GM12892 (cell line): ENCODE data around the gene MDM2.
"Not testable (repeated sequence)": the region's sequence is repeated elsewhere in the genome, so short reads cannot be mapped to it uniquely, and the experiment has no call there.

Experiments used
- DNase-seq: peaks from one replicate; pipeline ENCODE4 v3.0.0; 2011; ENCODE audit not compliant: insufficient read length
- FAIRE-seq: peaks from 2 replicates; lab custom pipeline; 2011; peaks lifted over from hg19 to GRCh38; lab: Jason Lieb, UNC
- POLR2A ChIP-seq: IDR thresholded peaks from 2 replicates; pipeline ENCODE4 v1.6.1; 2011; ENCODE audit warnings: low read depth, low read length, control low read depth
- POLR2AphosphoS5 ChIP-seq: IDR thresholded peaks from 2 replicates; pipeline ENCODE4 v1.6.1; 2011; ENCODE audit warnings: low read depth, low read length, control low read depth
- TAF1 ChIP-seq: IDR thresholded peaks from 2 replicates; pipeline ENCODE4 v1.6.1; 2011; ENCODE audit warnings: low read depth, mild to moderate bottlenecking, control low read depth, low read length, borderline replicate concordance

MDM2 gene

GRCh38 chr12:68839183-68840147 is 31.5 kb downstream of the MDM2 start:
- TF ChIP-seq POLR2AphosphoS5, result peak; percentile 85
- peak; percentile 66; the same call in 1 of the 2 replicates for TF ChIP-seq POLR2A
- no peak for TF ChIP-seq TAF1
- FAIRE-seq (no peak), DNase-seq (no peak)

- not testable (repeated sequence) for FAIRE-seq, DNase-seq
These were observed 33.2 kb downstream of the MDM2 start for GRCh38 chr12:68841175-68841574.

DNA sequence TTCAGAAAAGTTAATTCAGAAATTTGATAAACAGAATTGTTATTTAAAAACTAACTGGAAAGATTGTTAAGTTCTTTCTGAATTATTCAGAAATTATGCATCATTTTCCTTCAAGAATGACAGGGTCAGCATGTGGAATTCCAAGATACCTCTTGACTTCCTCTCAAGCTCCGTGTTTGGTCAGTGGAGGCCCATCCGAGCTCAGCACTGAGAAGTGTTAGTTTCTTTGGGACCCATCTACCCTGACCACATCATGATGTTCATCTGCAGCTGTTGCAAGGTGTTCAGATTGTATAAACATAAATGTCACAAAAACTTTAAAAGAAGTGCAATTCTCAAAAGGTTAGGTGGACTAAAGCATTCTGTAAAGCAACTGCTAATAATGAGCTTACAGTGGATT is 33.7 kb downstream of the MDM2 start:
- FAIRE-seq, result no peak
- peak; percentile 89 for TF ChIP-seq POLR2AphosphoS5
- peak; percentile 65 for TF ChIP-seq POLR2A
- no peak for TF ChIP-seq TAF1
- no peak for DNase-seq

- TF ChIP-seq TAF1 (no peak), POLR2A (no peak; the same call in 1 of the 2 replicates), POLR2AphosphoS5 (no peak; the same call in 1 of the 2 replicates)
- DNase-seq, result no peak
- no peak for FAIRE-seq
These were observed 34.1 kb downstream of the MDM2 start for GRCh38 chr12:68842123-68842522.

DNA sequence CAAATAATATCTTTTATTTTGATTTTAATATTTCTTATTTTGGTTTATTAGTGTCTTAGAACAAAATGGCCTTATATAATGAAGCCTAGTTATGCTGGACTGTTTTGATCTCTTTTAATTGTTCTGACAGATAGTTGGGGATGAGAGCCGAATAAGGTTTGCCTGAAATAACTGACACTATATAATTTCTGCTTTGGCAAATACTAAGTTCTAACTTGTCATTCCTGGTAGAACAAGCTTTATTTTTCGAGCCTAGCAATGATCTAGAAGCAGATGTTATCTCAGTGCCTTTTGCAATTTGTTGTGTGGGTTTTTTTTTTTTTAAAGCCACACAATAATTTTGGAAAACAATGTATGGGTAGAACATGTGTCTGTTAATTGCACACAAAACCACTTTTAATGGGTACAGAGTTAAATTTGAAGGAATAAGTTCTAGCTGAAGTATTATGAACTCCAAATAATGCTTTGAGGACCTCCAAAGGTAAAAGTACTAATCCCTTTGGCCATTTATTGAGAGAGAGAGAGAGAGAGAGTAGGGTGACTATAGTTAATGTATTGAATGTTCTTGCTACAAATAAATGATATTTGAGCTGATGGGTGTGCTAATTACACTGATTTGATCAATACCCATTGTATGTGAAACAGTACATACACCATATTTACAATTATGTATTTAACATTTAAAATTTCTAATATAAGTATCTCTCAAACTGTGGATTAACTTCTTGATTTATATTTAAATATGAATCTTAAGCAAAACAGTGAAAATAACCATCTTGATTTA is 35.0 kb downstream of the MDM2 start:
- DNase-seq (no peak), FAIRE-seq (no peak)
- TF ChIP-seq POLR2AphosphoS5, result peak; percentile 77
- TF ChIP-seq TAF1, result no peak
- TF ChIP-seq POLR2A, result peak; percentile 64

- DNase-seq, result no peak
- TF ChIP-seq POLR2AphosphoS5, result peak; percentile 94
- no peak for TF ChIP-seq TAF1
- TF ChIP-seq POLR2A, result peak; percentile 78
- FAIRE-seq, result no peak
These were observed 36.4 kb downstream of the MDM2 start for GRCh38 chr12:68844318-68844745.

- FAIRE-seq (no peak), DNase-seq (no peak)
- no peak; the same call in 1 of the 2 replicates for TF ChIP-seq POLR2A
- no peak for TF ChIP-seq TAF1
- no peak; the same call in none of the 2 replicates for TF ChIP-seq POLR2AphosphoS5
These were observed 37.1 kb downstream of the MDM2 start for GRCh38 chr12:68844788-68845695.

- FAIRE-seq (no peak), DNase-seq (no peak)
- no peak; the same call in none of the 2 replicates for TF ChIP-seq POLR2A
- no peak for TF ChIP-seq POLR2AphosphoS5
- no peak for TF ChIP-seq TAF1
These were observed 38.8 kb downstream of the MDM2 start for GRCh38 chr12:68846811-68847210.

- FAIRE-seq (no peak), DNase-seq (no peak)
- TF ChIP-seq POLR2AphosphoS5 (no peak), TAF1 (no peak), POLR2A (no peak)
These were observed 42.4 kb downstream of the MDM2 start for GRCh38 chr12:68850390-68850789.

DNA sequence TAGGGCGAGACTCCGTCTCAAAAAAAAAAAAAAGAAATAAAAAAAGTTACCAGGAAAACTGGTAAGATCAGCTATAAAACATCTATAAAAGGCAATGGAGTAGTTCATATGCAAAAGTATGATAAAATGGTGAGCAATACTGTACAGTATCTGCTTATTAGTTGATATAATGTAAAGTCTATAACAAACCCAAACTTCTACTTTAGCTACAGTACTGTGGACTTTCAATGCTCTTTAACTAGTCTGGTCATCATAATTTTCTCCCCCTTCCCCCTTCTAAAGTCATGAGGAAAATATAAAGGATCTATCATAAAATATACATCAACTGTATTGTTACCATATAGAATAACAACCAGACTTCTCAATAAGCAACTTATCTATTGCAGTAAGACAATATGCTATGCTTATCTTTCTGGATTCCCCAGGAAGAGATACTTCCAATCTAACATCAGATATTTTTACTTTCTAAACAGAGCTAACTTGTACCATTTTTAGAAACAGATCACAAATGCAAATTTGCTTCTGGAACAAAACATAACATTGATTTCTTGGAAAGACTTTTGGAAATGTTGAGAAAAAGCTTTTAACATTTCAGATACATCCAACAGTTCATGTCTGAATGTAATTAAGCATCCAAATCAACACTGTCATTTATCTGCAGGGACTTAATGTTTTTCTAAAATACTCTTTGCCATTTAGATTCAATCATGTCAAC is 43.8 kb downstream of the MDM2 start:
- no peak for DNase-seq
- FAIRE-seq, result no peak
- no peak for TF ChIP-seq TAF1
- TF ChIP-seq POLR2AphosphoS5, result no peak
- no peak for TF ChIP-seq POLR2A

GRCh38 chr12:68853396-68854077 is 45.6 kb downstream of the MDM2 start:
- no peak for TF ChIP-seq POLR2AphosphoS5
- TF ChIP-seq TAF1, result no peak
- TF ChIP-seq POLR2A, result no peak
- DNase-seq (no peak), FAIRE-seq (no peak)
